Mesenchymal stem cell (in vitro differentiated cells and primary cell): Measurements from ENCODE around the gene ADPRHL1.
A peak's percentile ranks its signal among the peaks of the same experiment; 100 is the strongest.

Experiments
- DNase-seq: peaks from one replicate; pipeline ENCODE4 v3.0.0-alpha.2; 2013
- H2AFZ ChIP-seq: one replicate; pipeline ENCODE4 v1.6.1; 2013; ENCODE audit warnings: low read depth, mild to moderate bottlenecking, control low read depth, inconsistent platforms, low read length, moderate library complexity
- H2AK5ac ChIP-seq: 2 replicates; pipeline ENCODE4 v1.6.1; 2013; ENCODE audit warnings: low read length, moderate library complexity, mild to moderate bottlenecking, inconsistent platforms; ENCODE audit not compliant: severe bottlenecking
- H2BK120ac ChIP-seq: one replicate; pipeline ENCODE4 v1.6.1; 2013; ENCODE audit warnings: low read depth, mild to moderate bottlenecking, inconsistent platforms, low read length, moderate library complexity
- H2BK12ac ChIP-seq, 2 experiments: one replicate each; pipeline ENCODE4 v1.6.1; 2013; ENCODE audit warnings: inconsistent platforms in 2 of 2, low read length in 2 of 2, mild to moderate bottlenecking in 2 of 2, moderate library complexity in 2 of 2, control low read depth in 1 of 2
- H2BK15ac ChIP-seq: one replicate; pipeline ENCODE4 v1.6.1; 2013; ENCODE audit warnings: mild to moderate bottlenecking, low read depth, inconsistent platforms; ENCODE audit not compliant: poor library complexity, severe bottlenecking
- H2BK5ac ChIP-seq: 2 replicates; pipeline ENCODE4 v1.6.1; 2013; ENCODE audit warnings: low read depth, mild to moderate bottlenecking, low read length, control low read depth, inconsistent platforms; ENCODE audit not compliant: poor library complexity, severe bottlenecking
- H3K14ac ChIP-seq, 2 experiments: one replicate each; pipeline ENCODE4 v1.6.1; 2013; ENCODE audit warnings: inconsistent platforms in 2 of 2, low read length in 2 of 2, control low read depth in 1 of 2, mild to moderate bottlenecking in 1 of 2, moderate library complexity in 1 of 2
- H3K18ac ChIP-seq, 2 experiments: one replicate each; pipeline ENCODE4 v1.6.1; 2013; ENCODE audit warnings: inconsistent platforms in 2 of 2, low read length in 2 of 2, control low read depth in 1 of 2, low read depth in 1 of 2, mild to moderate bottlenecking in 1 of 2
- H3K23ac ChIP-seq, 2 experiments: one replicate each; pipeline ENCODE4 v1.6.1; 2013; ENCODE audit warnings: inconsistent platforms in 2 of 2, low read length in 2 of 2, mild to moderate bottlenecking in 2 of 2, moderate library complexity in 2 of 2, control low read depth in 1 of 2
- H3K27ac ChIP-seq: 2 replicates; pipeline ENCODE4 v1.5.1; 2013; ENCODE audit warnings: mild to moderate bottlenecking, moderate library complexity, low read length, control low read depth, inconsistent platforms; ENCODE audit not compliant: poor library complexity, severe bottlenecking
- H3K27me3 ChIP-seq, 2 experiments: 2 replicates each; pipeline versions ENCODE4 v1.6.1 to v1.7.0; 2013; ENCODE audit warnings: low read length in 2 of 2, mild to moderate bottlenecking in 2 of 2, moderate library complexity in 2 of 2, control low read depth in 1 of 2, inconsistent platforms in 1 of 2; ENCODE audit not compliant: control insufficient read depth in 1 of 2, insufficient read depth in 1 of 2
- H3K36me3 ChIP-seq, 2 experiments: 2 replicates each; pipeline versions ENCODE4 v1.6.1 to v1.7.0; 2013; ENCODE audit warnings: low read length in 2 of 2, control low read depth in 1 of 2, inconsistent platforms in 1 of 2, low read depth in 1 of 2, mild to moderate bottlenecking in 1 of 2; ENCODE audit not compliant: insufficient read depth in 2 of 2, control insufficient read depth in 1 of 2
- H3K4ac ChIP-seq, 2 experiments: one replicate each; pipeline ENCODE4 v1.6.1; 2013; ENCODE audit warnings: inconsistent platforms in 2 of 2, low read length in 2 of 2, mild to moderate bottlenecking in 2 of 2, moderate library complexity in 2 of 2, control low read depth in 1 of 2, low read depth in 1 of 2
- H3K4me1 ChIP-seq: 2 replicates; pipeline ENCODE4 v1.6.1; 2013; ENCODE audit warnings: low read depth, low read length, control low read depth; ENCODE audit not compliant: control insufficient read depth, insufficient read depth
- H3K4me2 ChIP-seq: 2 replicates; pipeline ENCODE4 v1.6.1; 2013; ENCODE audit warnings: low read length, mild to moderate bottlenecking, inconsistent platforms; ENCODE audit not compliant: poor library complexity, severe bottlenecking
- H3K4me3 ChIP-seq, 2 experiments: 2 replicates each; pipeline versions ENCODE4 v1.5.1 to v1.7.0; 2013; ENCODE audit warnings: low read length in 2 of 2, mild to moderate bottlenecking in 2 of 2, control low read depth in 1 of 2, low read depth in 1 of 2; ENCODE audit not compliant: insufficient read depth in 1 of 2
- H3K79me1 ChIP-seq: replicated peaks from 2 replicates; pipeline ENCODE4 v1.6.1; 2013; ENCODE audit warnings: mild to moderate bottlenecking, control low read depth, low read length, inconsistent platforms; ENCODE audit not compliant: poor library complexity, severe bottlenecking
- H3K9ac ChIP-seq: 2 replicates; pipeline ENCODE4 v1.7.0; 2013; ENCODE audit warnings: mild to moderate bottlenecking, low read length, moderate library complexity
- H3K9me3 ChIP-seq: 2 replicates; pipeline ENCODE4 v1.7.0; 2013; ENCODE audit warnings: mild to moderate bottlenecking, low read length; ENCODE audit not compliant: control insufficient read depth
- H4K8ac ChIP-seq: one replicate; pipeline ENCODE4 v1.6.1; 2013; ENCODE audit warnings: inconsistent platforms, mild to moderate bottlenecking, low read length, moderate library complexity
- H4K91ac ChIP-seq: one replicate; pipeline ENCODE4 v1.6.1; 2013; ENCODE audit warnings: mild to moderate bottlenecking, low read length, inconsistent platforms
- WGBS: methylation state at CpG from one replicate; pipeline ENCODE4 v1.1.7; 2013; ENCODE audit warnings: mixed read lengths; 5-methylcytosine and 5-hydroxymethylcytosine counted together

ADPRHL1 gene

GRCh38 chr13:113364311-113364889 is 88.9 kb downstream of the ADPRHL1 start:
- Histone ChIP-seq H2AK5ac (no peak overlapping the region), H2BK120ac (no peak overlapping the region), H3K4me2 (no peak overlapping the region), H3K36me3 (no peaks in the 10 kb centered on the region), H2BK15ac (no peak overlapping the region), H2BK12ac (no peak overlapping the region), H3K9me3 (no peaks in the 10 kb centered on the region), H3K4me1 (peaks cover 9% of the 10 kb centered on the region), H4K91ac (no peak overlapping the region), H3K27me3 (peaks cover 0 to 29% of the 10 kb centered on the region in 2 experiments), H3K79me1 (no peaks in the 10 kb centered on the region), H3K18ac (no peak overlapping the region), H3K9ac (peak overlapping the region; percentile 85), H3K4me3 (peak overlapping the region in 1 of 2 experiments; percentile 71), H2BK5ac (no peak overlapping the region), H4K8ac (no peak overlapping the region), H3K4ac (no peak overlapping the region), H3K27ac (no peak overlapping the region), H3K23ac (no peak overlapping the region), H3K14ac (no peak overlapping the region), H2AFZ (no peak overlapping the region)
- DNase-seq = no peak
- 40% methylated on average over 30 of the region's 41 CpGs for WGBS

DNA sequence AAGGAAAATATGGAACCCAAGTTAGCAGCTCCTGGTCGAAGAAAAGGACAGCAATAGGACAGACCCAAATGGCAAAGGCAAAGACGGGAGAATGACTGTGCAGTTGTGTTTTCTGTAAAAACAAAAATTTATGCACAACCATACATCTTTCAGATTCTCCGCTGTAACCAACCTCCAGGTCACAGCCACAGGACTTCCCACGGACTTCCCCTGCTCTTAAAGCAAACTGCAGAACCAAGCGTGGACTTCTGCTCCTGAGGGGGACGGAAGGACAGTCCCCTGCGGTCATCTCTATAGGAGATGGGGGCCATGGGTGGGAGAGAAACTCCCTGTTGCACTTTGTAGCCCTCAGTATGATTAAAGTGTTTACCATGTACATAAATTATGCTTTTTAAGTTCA is 91.9 kb downstream of the ADPRHL1 start:
- no peak overlapping the region for H4K8ac ChIP-seq
- no peak overlapping the region for H3K4ac ChIP-seq
- no peak overlapping the region for H3K27ac ChIP-seq
- H3K14ac ChIP-seq = no peak overlapping the region
- no peak overlapping the region for H3K4me2 ChIP-seq
- no peak overlapping the region for H2BK5ac ChIP-seq
- H3K4me3 ChIP-seq = no peak overlapping the region
- H3K36me3 ChIP-seq = no peaks in the 10 kb centered on the region
- H3K18ac ChIP-seq = no peak overlapping the region
- no peak overlapping the region for H2BK12ac ChIP-seq
- no peak for DNase-seq
- no peak overlapping the region for H2AFZ ChIP-seq
- no peak overlapping the region for H2BK120ac ChIP-seq
- no peaks in the 10 kb centered on the region for H3K79me1 ChIP-seq
- WGBS = 91% methylated on average over 6 of the region's 7 CpGs
- H3K4me1 ChIP-seq = peaks cover 14% of the 10 kb centered on the region
- peaks cover 0 to 29% of the 10 kb centered on the region in 2 experiments for H3K27me3 ChIP-seq
- H3K9ac ChIP-seq = no peak overlapping the region
- no peak overlapping the region for H3K23ac ChIP-seq
- no peak overlapping the region for H2AK5ac ChIP-seq
- no peak overlapping the region for H4K91ac ChIP-seq
- H3K9me3 ChIP-seq = no peaks in the 10 kb centered on the region
- no peak overlapping the region for H2BK15ac ChIP-seq

DNA sequence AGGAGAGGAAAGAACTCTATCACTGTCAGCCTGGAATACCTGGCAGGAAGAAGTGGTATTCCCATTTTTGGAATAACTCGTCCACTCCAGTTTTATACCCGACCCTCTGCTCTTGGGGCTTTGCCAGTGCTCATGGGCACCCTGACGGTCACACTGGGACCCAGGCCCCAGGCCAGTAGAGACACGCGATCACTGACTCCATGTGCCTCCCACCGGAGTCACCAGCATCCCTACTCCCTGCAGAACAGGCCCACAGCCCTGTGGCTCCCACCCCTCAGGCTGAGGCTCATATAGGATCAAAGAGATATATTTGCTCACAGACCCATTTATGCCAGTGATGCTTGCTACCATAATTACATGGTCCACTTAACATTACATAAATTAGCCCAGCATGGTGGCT is 92.8 kb downstream of the ADPRHL1 start:
- Histone ChIP-seq H2BK5ac (no peak overlapping the region), H2BK120ac (no peak overlapping the region), H3K4me3 (no peak overlapping the region), H4K91ac (no peak overlapping the region), H3K14ac (no peak overlapping the region), H3K27ac (no peak overlapping the region), H2BK15ac (no peak overlapping the region), H3K79me1 (no peaks in the 10 kb centered on the region), H3K9ac (no peak overlapping the region), H3K18ac (no peak overlapping the region), H2AK5ac (no peak overlapping the region), H2AFZ (no peak overlapping the region), H3K4ac (no peak overlapping the region), H3K4me1 (peaks cover 14% of the 10 kb centered on the region), H3K23ac (no peak overlapping the region), H3K4me2 (no peak overlapping the region), H3K36me3 (no peaks in the 10 kb centered on the region), H3K27me3 (peaks cover 0 to 24% of the 10 kb centered on the region in 2 experiments), H4K8ac (no peak overlapping the region), H2BK12ac (no peak overlapping the region), H3K9me3 (no peaks in the 10 kb centered on the region)
- 95% methylated on average over 6 of the region's 6 CpGs for WGBS
- DNase-seq = no peak

DNA sequence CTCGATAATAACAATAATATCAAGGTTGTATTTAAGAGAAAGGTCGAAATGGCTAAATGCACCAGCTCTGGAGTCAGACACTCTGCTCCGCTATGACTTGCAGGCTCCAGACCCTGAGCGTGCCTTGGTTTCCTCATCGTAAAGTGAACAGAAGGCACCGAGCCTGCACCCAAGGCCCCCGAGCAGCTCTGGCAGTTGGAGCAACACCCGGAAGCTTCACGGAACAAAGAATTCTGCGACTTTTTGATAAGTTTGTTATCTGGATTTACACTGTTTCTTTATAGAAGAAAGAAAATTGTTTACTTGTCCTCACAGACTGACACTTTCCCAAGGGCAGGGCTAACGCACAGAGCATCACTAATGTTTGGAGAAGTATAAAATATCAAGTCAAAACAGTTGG is 93.7 kb downstream of the ADPRHL1 start:
- H2BK15ac ChIP-seq = no peak overlapping the region
- H3K14ac ChIP-seq = no peak overlapping the region
- H3K4me3 ChIP-seq = no peak overlapping the region
- no peaks in the 10 kb centered on the region for H3K79me1 ChIP-seq
- no peak overlapping the region for H4K8ac ChIP-seq
- H3K9ac ChIP-seq = no peak overlapping the region
- no peak overlapping the region for H3K18ac ChIP-seq
- no peak overlapping the region for H3K23ac ChIP-seq
- H2BK12ac ChIP-seq = no peak overlapping the region
- no peak overlapping the region for H3K4ac ChIP-seq
- H3K4me2 ChIP-seq = no peak overlapping the region
- H2BK120ac ChIP-seq = no peak overlapping the region
- 83% methylated on average over 10 of the region's 11 CpGs for WGBS
- H3K27me3 ChIP-seq = peaks cover 0 to 22% of the 10 kb centered on the region in 2 experiments
- H3K36me3 ChIP-seq = no peaks in the 10 kb centered on the region
- no peak overlapping the region for H2BK5ac ChIP-seq
- no peak overlapping the region for H4K91ac ChIP-seq
- no peak overlapping the region for H2AK5ac ChIP-seq
- H3K9me3 ChIP-seq = no peaks in the 10 kb centered on the region
- H3K4me1 ChIP-seq = peaks cover 15% of the 10 kb centered on the region
- H3K27ac ChIP-seq = no peak overlapping the region
- H2AFZ ChIP-seq = no peak overlapping the region
- DNase-seq = no peak
